Smooth muscle cell (in vitro differentiated cells): Measurements from ENCODE around the gene HOXB5. TPM values are rescaled to one million over a fixed set of nuclear protein-coding genes. Genes with fewer than 3 reads are reported as not detected.

Experiments
- DNase-seq: peaks from one replicate; lab custom pipeline; 2025; ENCODE audit not compliant: unreplicated experiment; lab: John Stamatoyannopoulos, UW
- H2AFZ ChIP-seq: fragments of 200-600 bp; sonication (generic); 2 replicates; pipeline ENCODE4 v1.6.0; 2016; ENCODE audit warnings: antibody characterized with exemption, low read depth, mild to moderate bottlenecking
- H3F3A ChIP-seq: fragments of 200-600 bp; sonication (generic); 2 replicates; pipeline ENCODE4 v1.6.0; 2017; ENCODE audit warnings: antibody characterized with exemption, low read depth
- H3K27ac ChIP-seq: fragments of 200-600 bp; sonication (generic); 2 replicates; pipeline ENCODE4 v1.5.1; 2016; ENCODE audit warnings: low read depth, mild to moderate bottlenecking
- H3K27me3 ChIP-seq: fragments of 200-600 bp; sonication (generic); 2 replicates; pipeline ENCODE4 v1.6.1; 2016; ENCODE audit warnings: low read depth, mild to moderate bottlenecking
- H3K36me3 ChIP-seq: fragments of 200-600 bp; sonication (generic); 2 replicates; pipeline ENCODE4 v1.5.1; 2016; ENCODE audit warnings: low read depth
- H3K4me1 ChIP-seq: fragments of 200-600 bp; sonication (generic); 2 replicates; pipeline ENCODE4 v1.5.1; 2016; ENCODE audit warnings: low read depth
- H3K4me2 ChIP-seq: fragments of 200-600 bp; sonication (generic); 2 replicates; pipeline ENCODE4 v1.6.0; 2016; ENCODE audit warnings: mild to moderate bottlenecking
- H3K4me3 ChIP-seq: fragments of 200-600 bp; sonication (generic); 2 replicates; pipeline ENCODE4 v1.5.1; 2016; ENCODE audit warnings: mild to moderate bottlenecking
- H3K79me2 ChIP-seq: fragments of 200-600 bp; sonication (generic); 2 replicates; pipeline ENCODE4 v1.6.0; 2016; ENCODE audit warnings: low read depth, mild to moderate bottlenecking
- H3K9ac ChIP-seq: fragments of 200-600 bp; sonication (generic); 2 replicates; pipeline ENCODE4 v1.6.0; 2016; ENCODE audit warnings: low read depth
- H3K9me3 ChIP-seq: fragments of 200-600 bp; sonication (generic); replicated peaks from 2 replicates; pipeline ENCODE4 v1.5.1; 2016; ENCODE audit warnings: low read depth
- H4K20me1 ChIP-seq: fragments of 200-600 bp; sonication (generic); 2 replicates; pipeline ENCODE4 v1.6.0; 2016; ENCODE audit warnings: low read depth
- CTCF ChIP-seq: fragments of 200-600 bp; sonication (generic); IDR thresholded peaks from 2 replicates; pipeline ENCODE4 v1.5.1; 2017; ENCODE audit warnings: borderline replicate concordance, mild to moderate bottlenecking, antibody characterized with exemption; ENCODE audit not compliant: insufficient read depth, poor library complexity, severe bottlenecking
- WGBS: methylation state at CpG from one replicate; pipeline ENCODE4 v1.1.7; 2016; ENCODE audit warnings: low lambda C conversion rate; 5-methylcytosine and 5-hydroxymethylcytosine counted together
- polyA plus RNA-seq: library from polyadenylated mRNA; unstranded; fragments of >200 nt; fragmentation: Nextera tagmentation; extraction: Ambion mirVana; gene quantifications from 2 replicates; pipeline ENCODE4 v1.2.1, GENCODE V29; 2016
- total RNA-seq: library from RNA; depleted of rRNA; stranded (reverse); fragments of >200 nt; gene quantifications from 2 replicates; pipeline ENCODE4 v1.2.3, GENCODE V29; 2014

HOXB5 gene
- total and polyA plus RNA-seq, 2 experiments from 2014 or later = 0.49 to 1.8 TPM

- Histone ChIP-seq H3K79me2 (peaks cover 38% of the 10 kb centered on the region), H3K4me2 (peak within 1 kb of the TSS; percentile 99), H3K4me1 (peaks cover 6% of the 10 kb centered on the region), H3F3A (no peaks in the 10 kb centered on the region), H4K20me1 (peaks cover 44% of the 10 kb centered on the region), H3K36me3 (no peaks in the 10 kb centered on the region), H3K27ac (peak within 1 kb of the TSS; percentile 71), H3K9me3 (no peaks in the 10 kb centered on the region), H3K9ac (peak within 1 kb of the TSS; percentile 86), H3K4me3 (peak within 1 kb of the TSS; percentile 78), H2AFZ (peak within 1 kb of the TSS; percentile 33), H3K27me3 (peaks cover 93% of the 10 kb centered on the region)
- 1% methylated on average over 32 of the region's 50 CpGs for WGBS
- TF ChIP-seq CTCF = no peak
- DNase-seq = peak; percentile 47
Observed at GRCh38 chr17:48626245-48627117, 32.9 kb upstream of the HOXB5 start, which contains the start of gene HOXB9. HOXB9 (minus strand) TSS chr17:48626358; CDS start chr17:48626269, 89 bp downstream.

GRCh38 chr17:48625495-48626244 lies 32.1 kb upstream of the HOXB5 start:
- H3K27me3 ChIP-seq = peaks cover 93% of the 10 kb centered on the region
- H3K36me3 ChIP-seq = no peaks in the 10 kb centered on the region
- peak overlapping the region; percentile 71 for H3K27ac ChIP-seq
- peak overlapping the region; percentile 33 for H2AFZ ChIP-seq
- H3K9ac ChIP-seq = peak overlapping the region; percentile 86
- no peak for DNase-seq
- no peaks in the 10 kb centered on the region for H3F3A ChIP-seq
- H3K9me3 ChIP-seq = no peaks in the 10 kb centered on the region
- peaks cover 46% of the 10 kb centered on the region for H4K20me1 ChIP-seq
- no peak for TF ChIP-seq CTCF
- peak overlapping the region; percentile 78 for H3K4me3 ChIP-seq
- peaks cover 6% of the 10 kb centered on the region for H3K4me1 ChIP-seq
- peak overlapping the region; percentile 99 for H3K4me2 ChIP-seq
- WGBS = 2% methylated on average over 66 of the region's 69 CpGs
- peaks cover 38% of the 10 kb centered on the region for H3K79me2 ChIP-seq

GRCh38 chr17:48624544-48625494 lies 31.2 kb upstream of the HOXB5 start:
- Histone ChIP-seq H3K9ac (peak overlapping the region; percentile 86), H3K36me3 (no peaks in the 10 kb centered on the region), H2AFZ (no peak overlapping the region), H3K27ac (peak overlapping the region; percentile 71), H3K27me3 (peaks cover 93% of the 10 kb centered on the region), H4K20me1 (peaks cover 53% of the 10 kb centered on the region), H3K4me1 (peaks cover 9% of the 10 kb centered on the region), H3F3A (no peaks in the 10 kb centered on the region), H3K4me2 (peak overlapping the region; percentile 99), H3K9me3 (no peaks in the 10 kb centered on the region), H3K4me3 (peak overlapping the region; percentile 78), H3K79me2 (peaks cover 38% of the 10 kb centered on the region)
- TF ChIP-seq CTCF = no peak
- WGBS = 3% methylated on average over 39 of the region's 66 CpGs
- no peak for DNase-seq
